Endothelial cell of umbilical vein (primary cell): ENCODE measurements around the gene ECSIT. TPM values are rescaled to one million over a fixed set of nuclear protein-coding genes. Genes with fewer than 3 reads are reported as not detected.

ENCODE experiments used
- BruUV-seq: library from RNA; stranded (reverse); fragments of 400-500 nt; replicated peaks from 2 replicates; lab custom pipeline; 2021; lab: Mats Ljungman, UMichigan
- CTCF ChIA-PET: fragments of 300-600, 350-600 bp; sonication (Branson Sonifier 250); formaldehyde crosslinking; loops from one replicate; lab custom pipeline; 2021; ENCODE audit warnings: antibody characterized with exemption, inconsistent platforms; lab: Charles Lee
- POLR2A ChIA-PET: fragments of 300-600, 350-600 bp; sonication (Branson Sonifier 250); formaldehyde crosslinking; loops from one replicate; lab custom pipeline; 2021; ENCODE audit warnings: antibody characterized with exemption, inconsistent platforms; lab: Charles Lee
- DNase-seq: peaks from one replicate; pipeline ENCODE4 v3.0.0-alpha.2; 2011; ENCODE audit warnings: low read depth, low spot score
- FAIRE-seq: peaks from 2 replicates; lab custom pipeline; 2011; peaks lifted over from hg19 to GRCh38; lab: Jason Lieb, UNC
- H2AFZ ChIP-seq: 2 replicates; pipeline ENCODE4 v1.6.0; 2012; ENCODE audit warnings: low read depth, low read length, control low read depth, inconsistent platforms
- H3K27ac ChIP-seq: 2 replicates; pipeline ENCODE4 v1.5.1; 2011; ENCODE audit warnings: low read depth, mild to moderate bottlenecking, control low read depth, low read length, moderate library complexity; ENCODE audit not compliant: insufficient read depth
- H3K27me3 ChIP-seq, 2 experiments: 2 replicates each; pipeline versions ENCODE4 v1.6.0 to v1.6.1; 2011; ENCODE audit warnings: low read length in 2 of 2, mixed read lengths in 1 of 2; ENCODE audit not compliant: control insufficient read depth in 2 of 2, insufficient read depth in 2 of 2
- H3K36me3 ChIP-seq, 2 experiments: 2 replicates in 1 of 2; 3 replicates in 1 of 2; pipeline ENCODE4 v1.5.1; 2011; ENCODE audit warnings: low read length in 2 of 2, mild to moderate bottlenecking in 1 of 2, moderate library complexity in 1 of 2; ENCODE audit not compliant: control insufficient read depth in 2 of 2, insufficient read depth in 2 of 2; ENCODE audit errors: extremely low read depth in 1 of 2
- H3K4me1 ChIP-seq: 3 replicates; pipeline ENCODE4 v1.5.1; 2011; ENCODE audit warnings: mild to moderate bottlenecking, low read length; ENCODE audit not compliant: control insufficient read depth, insufficient read depth; ENCODE audit errors: extremely low read depth
- H3K4me2 ChIP-seq: 2 replicates; pipeline ENCODE4 v1.6.1; 2011; ENCODE audit warnings: low read length, control low read depth, mixed read lengths; ENCODE audit not compliant: insufficient read depth
- H3K4me3 ChIP-seq, 3 experiments: fragments of 200-600 bp in 1 of 3; sonication (generic), shearing (Covaris generic) in 1 of 3; replicated peaks in 1 of 3; 2 replicates each; pipeline ENCODE4 v1.5.1; 2011 to 2016; ENCODE audit warnings: control low read depth in 3 of 3, low read length in 3 of 3, mild to moderate bottlenecking in 2 of 3, inconsistent platforms in 1 of 3, low read depth in 1 of 3, moderate library complexity in 1 of 3; ENCODE audit not compliant: insufficient read depth in 1 of 3
- H3K79me2 ChIP-seq: 2 replicates; pipeline ENCODE4 v1.6.0; 2012; ENCODE audit warnings: low read length, inconsistent platforms; ENCODE audit not compliant: control insufficient read depth, insufficient read depth
- H3K9ac ChIP-seq: replicated peaks from 2 replicates; pipeline ENCODE3; 2011; ENCODE audit warnings: low read length, control low read depth; ENCODE audit not compliant: insufficient read depth; ENCODE audit errors: extremely low read depth
- H3K9me1 ChIP-seq: replicated peaks from 3 replicates; pipeline ENCODE4 v1.6.0; 2011; ENCODE audit warnings: mild to moderate bottlenecking, low read length; ENCODE audit not compliant: control insufficient read depth, insufficient read depth; ENCODE audit errors: extremely low read depth
- H3K9me3 ChIP-seq: replicated peaks from 2 replicates; pipeline ENCODE4 v1.5.1; 2012; ENCODE audit warnings: low read length, inconsistent platforms; ENCODE audit not compliant: control insufficient read depth, insufficient read depth
- H4K20me1 ChIP-seq: replicated peaks from 2 replicates; pipeline ENCODE3; 2011; ENCODE audit warnings: mild to moderate bottlenecking, low read length; ENCODE audit not compliant: control insufficient read depth, insufficient read depth; ENCODE audit errors: extremely low read depth
- EZH2 ChIP-seq: IDR thresholded peaks from 2 replicates; pipeline ENCODE4 v1.6.1; 2012; ENCODE audit warnings: borderline replicate concordance, low read depth, mild to moderate bottlenecking, moderate library complexity, low read length, inconsistent platforms; ENCODE audit not compliant: severe bottlenecking
- FOS ChIP-seq: IDR thresholded peaks from 2 replicates; pipeline ENCODE4 v1.6.1; 2011; ENCODE audit warnings: mild to moderate bottlenecking, low read length, moderate library complexity, borderline replicate concordance; ENCODE audit not compliant: insufficient read depth
- GATA2 ChIP-seq: IDR thresholded peaks from 2 replicates; pipeline ENCODE4 v1.7.0; 2011; ENCODE audit warnings: low read depth, mild to moderate bottlenecking, moderate library complexity, mixed read lengths, low read length; ENCODE audit not compliant: insufficient read length, insufficient read depth
- JUN ChIP-seq: IDR thresholded peaks from 2 replicates; pipeline ENCODE4 v1.6.1; 2011; ENCODE audit warnings: borderline replicate concordance, low read depth; ENCODE audit not compliant: insufficient read length, insufficient read depth
- MYC ChIP-seq: IDR thresholded peaks from one replicate; pipeline ENCODE4 v1.6.1; 2011; ENCODE audit warnings: mild to moderate bottlenecking, low read depth, low read length
- POLR2A ChIP-seq: IDR thresholded peaks from 2 replicates; pipeline ENCODE4 v1.6.1; 2012; ENCODE audit warnings: low read depth, mild to moderate bottlenecking, control low read depth, low read length
- POLR2AphosphoS5 ChIP-seq: IDR thresholded peaks from 2 replicates; pipeline ENCODE4 v1.6.1; 2012; ENCODE audit warnings: low read depth, mild to moderate bottlenecking, control low read depth, low read length, moderate library complexity; ENCODE audit not compliant: insufficient read depth
- dilution Hi-C: fragments of 300-500 bp; cut with MboI; formaldehyde crosslinking; loops from one replicate; pipeline ENCODE4 v1.15.0; 2019; ENCODE audit warnings: low sequenced_read_pairs; ENCODE audit not compliant: extremely low pct_ligation_motif_present
- intact Hi-C: fragments of 100-400 bp; cut with micrococcal nuclease; formaldehyde crosslinking; loops from one replicate; pipeline ENCODE4 v1.10.0; 2022
- polyA plus RNA-seq, 4 experiments: library from polyadenylated mRNA; depleted of rRNA in 3 of 4; stranded (reverse) in 3 of 4; unstranded in 1 of 4; fragments of >200 nt; gene quantifications; 2 replicates each; pipeline versions ENCODE4 v1.2.1 to v1.2.3, GENCODE V29; 2011 to 2012; ENCODE audit warnings: missing spikeins in 1 of 4
- total RNA-seq: library from RNA; stranded (reverse); gene quantifications from 2 replicates; pipeline ENCODE4 v1.2.3, GENCODE V29; 2021
- TF ChIP-seq, protein P1 (sequence below): IDR thresholded peaks from 2 replicates; pipeline ENCODE4 v1.6.1; 2011; ENCODE audit not compliant: insufficient read depth, insufficient read length
- TF ChIP-seq, protein P2 (sequence below), 2 donors: IDR thresholded peaks; 1 replicate in 1 of 2; 2 replicates in 1 of 2; pipeline ENCODE4 v1.5.1; 2011; ENCODE audit warnings: low read length in 2 of 2, mild to moderate bottlenecking in 2 of 2, moderate library complexity in 2 of 2, control low read depth in 1 of 2, inconsistent platforms in 1 of 2, low read depth in 1 of 2; ENCODE audit not compliant: insufficient read depth in 1 of 2; ENCODE audit errors: extremely low read depth in 1 of 2

ECSIT gene
- total and polyA plus RNA-seq, 2 donors (not counting 3 experiments of a cell fraction or from before 2014, with no cell fraction given), result 32.4 to 47.2 TPM

DNA sequence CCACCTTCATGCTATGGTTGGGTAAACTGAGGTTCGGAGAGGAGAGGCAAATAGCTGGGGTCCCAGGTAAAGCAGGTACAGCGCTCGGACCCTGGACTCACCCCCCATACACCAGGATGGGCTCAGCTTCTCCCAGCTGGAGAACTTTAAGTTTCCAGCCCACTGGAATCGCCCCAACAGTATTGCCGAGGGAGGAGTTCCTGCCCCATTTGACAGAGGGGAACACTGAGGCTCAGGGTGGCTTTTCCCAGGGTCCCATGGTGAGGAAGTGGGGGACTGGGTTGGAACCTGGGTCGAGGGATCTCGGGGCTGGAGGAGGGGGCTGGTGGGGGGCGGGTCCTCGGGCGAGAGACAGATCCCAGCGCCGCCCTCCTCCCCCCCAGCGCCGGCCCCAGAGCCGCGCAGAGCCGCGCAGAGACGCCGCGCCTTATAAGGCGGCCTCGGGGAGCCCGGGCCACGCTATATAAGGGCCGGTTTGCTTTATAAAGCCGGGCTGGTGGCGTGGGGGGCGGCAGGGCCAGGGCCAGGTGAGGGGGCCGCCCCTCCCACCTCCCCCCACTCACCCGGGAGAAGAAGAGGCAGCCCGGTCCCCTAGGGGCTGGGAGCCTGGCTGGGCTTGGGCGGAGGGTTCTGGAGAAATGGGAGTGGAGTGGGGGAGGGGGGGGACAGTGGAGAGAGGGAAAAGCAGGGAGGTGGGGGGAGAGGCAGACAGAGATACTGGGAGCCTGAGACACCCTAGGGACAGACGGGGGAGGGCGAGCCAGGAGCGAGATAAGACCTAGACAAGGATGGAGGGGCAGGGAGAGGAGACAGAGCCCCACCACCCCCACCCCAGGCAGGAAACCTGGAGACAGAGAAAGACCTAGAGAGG lies 10.8 kb upstream of the ECSIT start:
- H3K79me2 ChIP-seq, result no peaks in the 10 kb centered on the region
- H2AFZ ChIP-seq, result no peak overlapping the region
- H3K9me3 ChIP-seq, result no peaks in the 10 kb centered on the region
- TF ChIP-seq JUN (no peak), FOS (no peak), EZH2 (no peak), POLR2A (no peak), GATA2 (no peak), MYC (no peak), POLR2AphosphoS5 (no peak)
- TF ChIP-seq, protein P1, sequence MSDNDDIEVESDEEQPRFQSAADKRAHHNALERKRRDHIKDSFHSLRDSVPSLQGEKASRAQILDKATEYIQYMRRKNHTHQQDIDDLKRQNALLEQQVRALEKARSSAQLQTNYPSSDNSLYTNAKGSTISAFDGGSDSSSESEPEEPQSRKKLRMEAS, result no peak
- TF ChIP-seq, protein P2, sequence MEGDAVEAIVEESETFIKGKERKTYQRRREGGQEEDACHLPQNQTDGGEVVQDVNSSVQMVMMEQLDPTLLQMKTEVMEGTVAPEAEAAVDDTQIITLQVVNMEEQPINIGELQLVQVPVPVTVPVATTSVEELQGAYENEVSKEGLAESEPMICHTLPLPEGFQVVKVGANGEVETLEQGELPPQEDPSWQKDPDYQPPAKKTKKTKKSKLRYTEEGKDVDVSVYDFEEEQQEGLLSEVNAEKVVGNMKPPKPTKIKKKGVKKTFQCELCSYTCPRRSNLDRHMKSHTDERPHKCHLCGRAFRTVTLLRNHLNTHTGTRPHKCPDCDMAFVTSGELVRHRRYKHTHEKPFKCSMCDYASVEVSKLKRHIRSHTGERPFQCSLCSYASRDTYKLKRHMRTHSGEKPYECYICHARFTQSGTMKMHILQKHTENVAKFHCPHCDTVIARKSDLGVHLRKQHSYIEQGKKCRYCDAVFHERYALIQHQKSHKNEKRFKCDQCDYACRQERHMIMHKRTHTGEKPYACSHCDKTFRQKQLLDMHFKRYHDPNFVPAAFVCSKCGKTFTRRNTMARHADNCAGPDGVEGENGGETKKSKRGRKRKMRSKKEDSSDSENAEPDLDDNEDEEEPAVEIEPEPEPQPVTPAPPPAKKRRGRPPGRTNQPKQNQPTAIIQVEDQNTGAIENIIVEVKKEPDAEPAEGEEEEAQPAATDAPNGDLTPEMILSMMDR (IDR thresholded peaks at IDR 0.05; ENCODE audit: extremely low read depth in 1 of 2, insufficient read depth in 1 of 2, low read depth in 1 of 2, low read length in 2 of 2), result no peak
- no peaks in the 10 kb centered on the region for H3K9me1 ChIP-seq
- intact Hi-C loops, result loop anchor here (5.0 kb wide), 1 partner anchor 42 kb away; no protein-coding TSS in a partner anchor
- BruUV-seq, result no TSS peak
- ChIA-PET POLR2A (no interaction called here), CTCF (no interaction called here)
- H3K36me3 ChIP-seq, result no peaks in the 10 kb centered on the region
- H3K9ac ChIP-seq, result no peak overlapping the region
- FAIRE-seq, result no peak
- no peak overlapping the region for H3K4me3 ChIP-seq
- no peak overlapping the region for H3K4me2 ChIP-seq
- H3K27ac ChIP-seq, result no peak overlapping the region
- no peak for DNase-seq
- H3K4me1 ChIP-seq, result peaks cover 5% of the 10 kb centered on the region
- peaks cover 5 to 9% of the 10 kb centered on the region in 2 experiments for H3K27me3 ChIP-seq
- dilution Hi-C loops, result no loop called here
- H4K20me1 ChIP-seq, result no peaks in the 10 kb centered on the region
